HG02642 (cell line): Measurements from ENCODE around the gene RAB9B.
"Not testable (repeated sequence)": the region's sequence is repeated elsewhere in the genome, so short reads cannot be mapped to it uniquely, and the experiment has no call there.

Experiments
- ATAC-seq: cut with Tn5 transposase; IDR thresholded peaks from one replicate; pipeline ENCODE4 v1.9.1; 2021; ENCODE audit warnings: mild to moderate bottlenecking; ENCODE audit not compliant: unreplicated experiment, poor library complexity

The RAB9B gene, protein sequence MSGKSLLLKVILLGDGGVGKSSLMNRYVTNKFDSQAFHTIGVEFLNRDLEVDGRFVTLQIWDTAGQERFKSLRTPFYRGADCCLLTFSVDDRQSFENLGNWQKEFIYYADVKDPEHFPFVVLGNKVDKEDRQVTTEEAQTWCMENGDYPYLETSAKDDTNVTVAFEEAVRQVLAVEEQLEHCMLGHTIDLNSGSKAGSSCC

DNA sequence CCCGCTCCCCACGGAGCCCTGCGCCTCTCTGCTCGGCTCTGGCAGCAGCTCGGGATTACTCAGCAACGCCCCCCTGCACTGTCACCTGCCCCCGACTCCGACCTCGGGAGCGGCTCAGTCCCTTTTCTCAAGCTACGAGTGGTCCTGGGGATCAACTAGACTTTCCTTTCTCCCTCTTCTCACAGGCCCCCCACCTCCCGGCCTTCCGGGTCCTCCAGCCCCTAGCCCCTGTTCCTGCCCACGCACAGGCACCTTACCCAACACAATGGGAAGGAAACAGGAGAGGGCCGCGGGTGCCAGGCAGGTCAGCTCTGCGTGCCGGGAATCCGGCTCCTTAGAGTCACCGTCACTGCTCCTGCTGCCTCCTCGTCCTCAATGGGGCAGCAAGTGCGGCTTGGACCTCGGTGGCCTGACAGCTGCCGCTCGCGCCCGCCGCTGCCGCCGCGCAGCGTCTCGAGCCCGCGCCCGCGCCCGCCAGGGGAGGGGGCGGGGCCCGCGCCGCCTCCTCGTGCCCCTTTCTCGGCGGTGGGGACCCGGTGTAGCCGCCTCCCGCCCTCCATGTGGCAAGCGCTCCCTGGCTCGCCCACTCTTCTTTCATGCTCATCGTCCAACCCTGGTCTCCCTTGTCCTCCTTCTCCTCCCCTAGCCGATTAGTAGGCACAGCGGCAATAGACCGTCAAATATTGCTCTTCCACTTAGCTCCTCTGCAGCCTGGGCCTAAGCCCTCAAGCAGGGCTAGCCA, at the start of gene RAB9B:
Gene RAB9B, minus strand, starts transcription at position 455 of the 742 bp plus-strand sequence. CDS start 6,473 bp downstream, outside the sequence.
- ATAC-seq: peak; percentile 95

DNA sequence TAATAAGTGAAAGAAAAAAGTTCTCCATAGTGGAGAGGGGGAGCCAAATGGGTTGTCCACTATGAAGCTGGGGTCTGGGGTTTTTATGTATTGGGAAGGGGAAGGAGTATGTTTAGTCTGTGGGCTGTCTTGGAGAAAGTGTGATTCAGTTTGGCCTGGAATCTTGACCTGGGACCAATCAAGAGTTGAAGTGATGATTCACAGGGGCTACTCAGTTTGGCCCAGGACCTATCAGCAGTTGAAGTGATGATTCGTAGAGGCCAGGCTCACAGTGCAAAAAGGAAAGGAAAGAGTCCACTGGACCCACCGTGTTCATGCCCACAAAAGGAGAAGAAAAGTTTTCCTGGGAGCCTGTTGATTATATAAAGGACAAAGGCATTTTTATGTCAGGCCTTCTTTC, 47.3 kb upstream of the RAB9B start:
- no peak for ATAC-seq

DNA sequence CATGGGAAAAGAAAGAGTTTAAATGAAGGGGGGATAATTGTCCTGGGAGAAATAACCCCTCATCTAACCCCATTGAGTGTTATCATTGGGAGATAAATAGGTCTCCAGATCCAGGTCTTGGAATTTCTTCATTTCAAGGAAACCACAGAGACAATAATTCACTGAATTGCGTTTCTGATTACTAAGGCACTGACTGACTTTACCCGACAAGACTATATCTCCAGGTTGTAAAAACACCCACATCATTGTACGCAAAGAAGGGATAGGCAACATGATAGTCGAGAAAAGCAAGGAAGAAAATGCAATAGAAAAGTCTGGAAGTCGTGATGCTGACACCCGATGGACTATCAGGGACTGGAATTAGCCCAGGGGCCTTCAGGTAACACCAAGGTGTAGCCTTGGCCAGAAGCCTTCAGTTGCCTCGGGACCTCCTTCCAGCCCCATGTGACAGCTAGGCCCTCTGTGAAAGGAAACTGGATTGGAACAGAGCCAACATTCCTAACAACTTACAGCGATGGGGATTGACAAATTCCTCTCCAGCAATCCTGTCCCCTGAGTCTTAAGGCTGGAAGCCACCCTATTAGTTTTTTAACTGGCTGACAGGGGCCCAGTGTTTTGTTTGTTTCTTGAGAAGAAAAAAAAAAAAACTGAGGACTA, 46.5 kb upstream of the RAB9B start:
- no peak for ATAC-seq

DNA sequence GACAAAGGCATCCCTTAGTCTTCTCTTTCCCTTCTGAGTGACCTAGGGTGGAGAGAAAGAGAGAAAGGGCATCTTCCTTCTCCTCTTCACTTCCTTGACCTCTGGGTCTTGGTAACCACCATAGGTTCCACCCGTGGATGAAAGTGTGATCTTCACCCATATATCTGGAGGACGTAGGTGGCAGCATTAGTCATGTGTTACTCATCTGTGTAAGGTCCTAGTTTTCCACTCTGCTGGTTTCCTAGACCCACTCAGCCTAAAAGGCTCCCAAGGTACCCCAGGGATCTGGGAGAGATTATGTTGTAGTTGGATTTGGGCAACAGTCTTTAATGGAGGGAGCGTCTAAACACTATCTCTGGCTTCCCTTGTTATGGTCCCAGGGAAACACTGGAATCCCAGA, 45.5 kb upstream of the RAB9B start:
- ATAC-seq: no peak

DNA sequence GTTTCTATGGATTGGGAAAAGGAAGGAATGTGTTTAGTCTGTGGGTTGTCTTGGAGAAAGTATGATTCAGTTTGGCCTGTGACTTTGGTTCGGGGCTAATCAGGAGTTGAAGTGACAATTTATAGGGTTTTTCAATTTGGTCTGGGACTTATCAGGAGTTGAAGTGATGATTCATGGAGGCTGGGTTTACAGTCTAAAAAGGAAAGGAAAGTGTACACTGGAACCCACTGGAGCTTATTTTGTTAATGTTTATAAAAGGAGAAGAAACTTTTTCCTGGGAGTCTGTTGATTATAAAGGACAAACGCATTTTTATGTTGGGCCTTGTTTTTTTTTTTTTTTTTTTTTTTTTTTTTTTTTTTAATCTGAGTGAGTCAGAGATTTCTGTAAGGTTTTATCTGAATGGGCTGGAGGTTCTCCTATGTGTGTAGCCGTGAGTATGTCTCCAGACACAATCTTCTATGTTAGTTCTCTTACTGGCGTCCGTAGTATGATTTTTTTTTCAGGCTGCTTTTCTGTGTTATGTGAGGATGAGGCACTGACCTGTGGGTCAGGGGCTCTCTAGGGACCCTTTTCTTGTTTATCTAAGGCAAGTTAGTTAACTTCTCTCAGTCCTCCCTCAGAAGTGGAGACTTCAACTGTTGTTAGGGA, 33.0 kb upstream of the RAB9B start:
- ATAC-seq: no peak

DNA sequence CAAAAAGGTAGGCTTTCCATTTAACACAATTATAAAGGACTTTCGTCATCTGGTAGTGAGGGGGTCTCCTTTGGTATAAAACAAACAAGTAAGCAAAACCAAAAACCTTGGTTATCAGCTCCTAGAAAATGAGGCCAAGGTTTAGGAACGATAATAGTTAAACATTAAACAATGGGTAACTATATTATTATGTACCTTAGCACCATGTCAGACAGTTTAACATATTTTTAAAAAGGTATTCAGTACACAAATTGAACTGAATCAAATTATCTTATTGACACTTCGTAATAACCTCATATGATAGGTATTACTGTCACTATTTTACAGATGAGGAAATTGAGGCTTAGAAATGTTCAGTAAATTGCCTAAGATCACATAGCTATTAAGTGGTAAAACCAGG, 32.1 kb upstream of the RAB9B start:
- ATAC-seq: no peak

DNA sequence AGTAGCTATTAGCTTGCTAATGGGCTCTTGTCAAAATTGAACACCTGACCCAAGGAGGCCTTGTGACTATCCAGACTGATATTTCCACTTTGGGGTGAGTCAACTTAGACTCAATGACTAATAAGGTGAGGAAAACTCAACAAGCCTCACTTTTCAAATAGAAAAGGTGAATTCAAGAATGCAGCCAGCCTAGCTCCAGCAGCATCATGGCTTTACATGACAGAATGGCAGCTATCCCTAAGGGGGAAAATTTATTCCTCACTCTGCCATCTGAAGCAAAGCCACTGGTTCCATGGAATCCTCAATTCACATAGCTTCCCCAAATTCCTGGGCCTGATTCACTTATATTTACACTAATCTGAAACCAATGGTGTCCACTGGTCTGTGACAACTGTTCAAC, 29.1 kb upstream of the RAB9B start:
- no peak for ATAC-seq

DNA sequence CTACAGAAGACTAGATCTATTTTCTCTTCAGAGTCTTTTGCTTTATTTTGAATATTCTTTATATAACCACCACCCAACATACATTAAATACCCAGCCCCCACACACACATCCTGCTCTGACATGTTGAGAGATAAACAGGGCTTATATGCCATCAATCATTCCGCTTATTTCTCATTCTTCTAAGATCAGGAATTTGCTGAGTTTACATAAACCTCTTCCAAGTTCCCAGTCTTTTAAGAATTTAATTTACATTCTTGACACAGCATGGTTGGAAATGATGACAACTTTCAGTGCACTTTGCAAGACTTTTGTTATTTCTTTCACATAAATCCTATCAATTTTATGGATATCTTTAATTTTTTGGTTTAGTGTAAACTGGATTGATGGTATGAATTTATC, 17.5 kb upstream of the RAB9B start:
- ATAC-seq: no peak

DNA sequence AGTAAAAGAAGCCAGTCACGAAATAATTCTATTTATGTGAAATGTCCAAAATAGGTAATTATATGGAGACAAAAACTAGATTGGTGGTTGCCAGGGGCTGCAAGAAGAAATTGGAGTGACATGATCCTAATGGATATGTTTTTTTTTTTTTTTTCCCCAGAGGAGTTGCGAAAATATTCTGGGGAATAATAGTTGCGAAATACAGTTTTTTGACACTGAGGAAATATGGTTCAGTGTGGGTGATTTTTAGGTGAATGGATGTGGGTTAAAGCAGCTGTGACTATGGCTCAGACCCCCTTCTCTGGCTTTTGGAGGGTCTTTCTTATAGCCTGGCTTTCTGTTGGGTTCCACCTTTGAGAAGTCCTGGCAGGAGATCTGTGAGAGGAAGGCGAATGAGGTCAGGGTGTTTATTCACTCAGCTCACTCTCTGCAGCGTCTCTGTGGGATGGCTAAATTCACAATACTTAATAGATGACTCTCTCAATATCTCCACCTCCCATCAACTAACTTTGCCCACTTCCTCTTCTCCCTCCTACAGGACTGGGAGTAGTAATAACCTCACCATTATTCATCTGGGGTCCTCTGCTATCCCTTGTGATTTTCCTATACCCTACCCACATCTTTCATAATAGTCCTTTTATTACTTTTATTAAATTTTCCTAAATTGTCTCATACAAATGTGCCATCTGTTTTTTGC, 15.3 kb upstream of the RAB9B start:
- no peak for ATAC-seq

DNA sequence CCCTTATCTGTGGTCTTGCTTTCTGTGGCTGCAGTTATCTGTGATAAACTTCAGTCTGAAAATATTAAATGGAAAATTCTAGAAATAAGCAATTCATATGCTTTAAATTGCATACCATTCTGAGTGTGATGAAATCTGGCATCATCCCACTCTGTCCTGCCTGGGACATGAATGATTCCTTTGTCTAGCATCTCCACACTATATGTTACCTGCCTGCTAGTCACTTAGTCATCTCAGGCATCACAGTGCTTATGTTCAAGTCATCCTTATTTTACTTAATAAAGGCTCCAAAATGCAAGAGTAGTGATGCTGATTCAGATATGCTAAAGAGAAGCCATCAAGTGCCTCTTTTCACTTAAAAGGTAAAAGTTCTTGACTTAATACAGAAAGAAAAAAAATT, 14.3 kb upstream of the RAB9B start:
- ATAC-seq: no peak

DNA sequence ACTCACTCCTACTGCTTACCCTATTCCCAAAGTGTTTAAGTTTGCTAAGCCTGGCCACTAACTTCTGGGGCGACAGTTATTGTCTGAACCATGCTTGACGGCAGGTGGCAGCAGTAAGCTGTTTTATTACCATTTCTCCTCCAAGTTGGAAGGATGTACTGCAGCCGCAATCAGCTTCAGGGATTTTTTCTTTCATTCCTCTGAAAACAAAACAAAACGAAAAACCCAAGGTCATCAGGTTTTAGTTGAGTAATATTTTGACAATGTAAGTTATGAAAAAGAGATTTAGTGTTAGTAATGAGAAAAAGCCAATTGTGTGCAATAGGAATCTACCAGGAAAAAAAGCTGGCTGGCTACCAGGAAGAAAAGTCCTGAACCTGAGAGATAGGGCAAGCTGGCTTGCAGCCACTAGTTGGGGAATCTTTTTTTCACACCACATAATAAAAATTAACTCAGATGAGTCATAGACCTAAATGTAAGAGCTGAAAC, 13.2 kb upstream of the RAB9B start:
- peak; percentile 83 for ATAC-seq

DNA sequence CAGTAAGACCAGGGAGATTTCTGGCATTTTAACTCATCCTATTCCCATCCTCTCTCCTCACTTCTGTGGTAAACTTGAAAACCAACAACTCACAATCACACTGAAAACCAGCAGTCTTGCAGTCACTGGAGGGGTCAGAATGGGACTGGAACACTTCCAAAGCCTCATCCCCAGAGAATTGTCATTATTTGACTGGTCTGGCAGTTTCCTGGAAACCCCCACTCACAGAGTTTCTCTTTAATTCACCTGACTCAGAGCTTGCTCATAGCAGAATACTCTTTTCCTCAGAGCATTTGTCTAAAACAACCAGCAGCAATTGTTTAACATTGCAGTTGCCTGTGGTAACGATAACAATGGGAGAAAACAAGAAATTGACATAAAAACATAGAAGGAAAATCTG, 7.3 kb upstream of the RAB9B start:
- ATAC-seq: no peak

DNA sequence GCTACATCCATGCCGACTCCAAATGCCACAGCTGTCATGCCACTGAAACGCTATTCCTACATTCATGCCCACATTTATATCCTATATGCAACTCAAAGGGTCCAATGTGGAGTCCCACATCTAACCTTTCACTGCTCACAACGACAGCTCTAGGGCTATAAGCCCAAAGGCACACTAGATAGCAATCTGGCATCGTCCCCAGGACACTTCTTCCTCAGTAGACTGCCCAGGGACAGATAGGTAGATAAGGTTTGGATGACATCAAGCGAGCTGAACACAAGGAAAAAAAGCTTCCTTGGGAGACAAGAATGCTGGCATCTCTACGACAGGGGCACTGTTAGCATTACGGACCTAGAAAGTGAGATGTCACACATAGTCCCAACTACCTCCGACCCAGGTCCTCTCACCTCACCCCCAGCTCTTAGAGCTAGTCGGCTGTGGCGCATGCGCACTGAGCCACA, 685 bp downstream of the RAB9B start:
- peak; percentile 9 for ATAC-seq

DNA sequence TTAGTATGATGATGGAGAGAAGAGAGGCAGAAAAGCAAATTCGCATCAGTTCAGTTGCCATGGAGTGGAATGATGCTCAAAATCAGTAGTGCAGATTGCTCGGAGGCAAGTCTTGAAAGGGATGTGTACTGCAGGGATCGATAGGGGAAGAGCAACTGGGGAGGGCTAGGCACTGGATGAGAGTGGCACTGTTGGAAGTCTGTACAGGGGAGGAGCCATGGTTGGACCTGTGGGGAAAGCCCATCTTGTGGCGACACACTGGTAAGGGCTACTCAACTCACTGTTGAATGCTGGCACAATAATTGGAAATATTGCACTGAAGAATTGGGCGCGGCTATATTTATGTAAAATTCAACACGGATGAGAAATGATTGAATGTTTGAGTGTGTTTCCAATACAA, 1.2 kb downstream of the RAB9B start:
- no peak for ATAC-seq

DNA sequence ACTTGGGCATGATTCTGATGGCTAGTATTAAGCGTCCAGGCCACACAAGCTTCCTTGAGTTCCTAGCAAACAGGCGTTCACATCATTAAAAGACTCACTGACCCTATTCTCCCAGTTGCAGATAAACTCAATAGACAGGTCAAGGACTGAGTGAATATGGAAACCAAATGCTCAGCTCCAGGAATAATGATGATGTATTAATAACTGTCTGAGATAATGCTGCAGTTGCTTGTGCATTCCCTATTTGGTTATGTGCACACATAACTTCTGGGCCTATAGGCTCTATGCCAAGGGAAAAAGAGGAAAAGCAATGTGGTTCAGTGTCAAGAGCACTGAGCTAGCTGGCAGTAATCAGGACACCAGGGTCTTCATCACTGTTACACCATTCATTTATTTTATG, 3.5 kb downstream of the RAB9B start:
- ATAC-seq: no peak

DNA sequence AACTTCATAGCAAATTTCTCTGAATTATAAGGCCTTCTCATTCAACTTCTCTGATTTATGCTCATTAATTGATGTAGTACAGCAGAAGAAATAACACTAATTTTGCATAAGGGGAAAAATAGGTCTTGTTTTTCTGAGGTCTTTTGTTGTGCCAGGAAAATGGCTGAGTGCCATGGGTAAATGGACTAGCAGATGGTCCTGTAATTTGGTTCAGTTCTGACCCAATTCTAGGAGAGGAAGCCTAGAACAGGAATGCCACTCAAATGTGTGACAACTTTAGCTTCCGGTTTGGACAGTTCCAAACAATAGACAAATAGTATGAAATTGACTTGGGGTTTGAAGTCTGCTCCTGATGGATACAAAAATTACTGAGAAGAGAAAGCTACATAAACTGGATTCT, 6.2 kb downstream of the RAB9B start:
- ATAC-seq: no peak

DNA sequence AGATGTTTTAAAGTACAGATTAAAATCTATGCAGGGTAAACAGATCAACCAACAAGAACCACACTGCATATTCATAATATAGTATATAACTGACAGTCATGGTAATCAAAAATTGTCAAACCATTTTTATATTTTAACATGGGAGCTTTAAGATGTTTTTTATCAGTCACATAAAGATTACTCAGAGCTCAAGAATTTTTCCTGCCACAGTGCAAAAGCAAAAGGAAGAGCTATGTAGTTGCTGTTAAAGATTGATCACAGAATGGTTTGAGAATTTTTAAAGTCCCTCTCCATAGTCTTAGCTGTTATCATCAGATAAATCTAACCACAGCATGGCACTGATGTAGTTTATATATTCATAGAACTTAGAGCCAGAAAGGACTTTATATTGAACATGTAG, 8.5 kb downstream of the RAB9B start:
- no peak for ATAC-seq

DNA sequence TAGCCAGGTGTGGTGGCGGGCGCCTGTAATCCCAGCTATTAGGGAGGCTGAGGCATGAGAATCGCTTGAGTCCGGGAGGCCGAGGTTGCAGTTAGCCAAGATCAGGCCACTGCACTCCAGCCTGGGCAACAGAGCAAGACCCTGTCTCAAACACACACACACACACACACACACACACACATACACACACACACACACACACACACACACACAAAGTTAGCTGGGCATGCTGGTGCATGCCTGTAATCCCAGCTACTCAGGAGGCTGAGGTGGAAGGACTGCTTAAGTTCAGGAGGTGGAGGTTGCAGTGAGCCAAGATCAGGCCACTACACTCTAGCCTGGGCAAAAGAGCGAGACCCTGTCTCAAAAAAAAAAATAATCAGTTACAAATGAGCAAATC, 11.3 kb downstream of the RAB9B start:
- ATAC-seq: not testable (repeated sequence)

DNA sequence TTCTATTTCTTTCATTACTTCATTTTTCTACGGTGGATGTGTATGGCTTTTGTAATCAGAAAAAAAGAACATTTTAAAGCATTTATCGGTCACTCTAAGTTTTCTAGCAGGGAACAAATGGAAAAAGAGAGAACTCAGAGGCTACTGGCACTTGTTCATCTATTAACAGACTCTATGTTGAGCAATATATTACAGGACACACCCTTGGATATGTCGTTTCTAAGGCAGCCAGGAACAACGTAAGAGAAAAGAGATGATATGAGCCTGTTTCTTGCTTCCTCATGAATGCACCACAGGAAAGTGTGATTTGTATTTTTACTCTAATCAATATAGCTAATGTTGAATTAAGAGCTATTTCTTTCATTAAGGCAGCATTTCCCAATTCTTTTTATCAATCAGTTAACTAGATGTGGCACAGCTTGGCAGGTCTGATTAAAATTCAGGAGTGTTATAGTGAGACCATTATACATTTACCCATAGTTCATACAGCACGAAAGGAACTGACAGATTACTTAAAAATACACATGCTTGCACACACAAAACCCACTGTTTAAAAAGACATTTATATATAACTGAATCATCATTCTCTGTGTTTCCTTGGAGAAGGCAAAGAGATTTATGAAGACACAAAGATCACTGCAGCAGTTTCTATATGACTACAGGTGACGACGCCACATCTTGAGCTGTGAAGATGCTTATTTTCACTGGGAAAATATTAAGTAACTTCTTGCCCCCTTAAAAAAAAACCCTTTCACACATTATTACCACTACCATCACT, 13.0 kb downstream of the RAB9B start:
- ATAC-seq: no peak

DNA sequence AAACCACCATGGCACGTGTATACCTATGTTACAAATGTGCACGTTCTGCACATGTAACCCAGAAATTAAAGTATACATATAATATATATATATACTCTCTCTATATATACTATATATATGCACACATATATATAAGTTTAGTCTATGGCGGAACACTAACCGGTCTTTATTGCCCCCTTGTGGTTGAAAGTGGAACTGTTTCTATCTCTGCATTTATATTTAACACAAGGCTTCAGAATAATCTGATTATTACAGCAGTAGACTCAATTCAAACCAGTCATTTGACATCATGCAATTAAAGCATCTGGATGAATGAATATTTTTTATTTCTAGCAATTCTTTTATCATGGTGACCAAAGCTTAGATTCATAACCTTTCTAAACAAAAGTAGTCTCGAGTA, 14.6 kb downstream of the RAB9B start:
- no peak for ATAC-seq
